OCI-LY3 (cell line): Measurements from ENCODE around the gene E2F1.

Experiments
- H2AFZ ChIP-seq: fragments of 200-600, 300-600 bp; shearing (Covaris generic); 2 replicates; pipeline ENCODE4 v1.6.0; 2014; ENCODE audit warnings: antibody characterized with exemption, low read depth, low read length
- H3K27ac ChIP-seq: fragments of 200-600, 300-600 bp; sonication (generic); 2 replicates; pipeline ENCODE4 v1.5.1; 2014; ENCODE audit warnings: mild to moderate bottlenecking, low read length, moderate library complexity, mixed read lengths
- H3K27me3 ChIP-seq: fragments of 200-600, 300-600 bp; sonication (generic); 2 replicates; pipeline ENCODE4 v1.6.1; 2014; ENCODE audit warnings: low read depth, low read length, mixed read lengths
- H3K36me3 ChIP-seq: fragments of 200-600, 300-600 bp; sonication (generic); replicated peaks from 2 replicates; pipeline ENCODE3; 2014; ENCODE audit warnings: low read depth, low read length, mixed read lengths
- H3K4me1 ChIP-seq: fragments of 300-600, 200-600 bp; sonication (generic); 2 replicates; pipeline ENCODE4 v1.6.1; 2014; ENCODE audit warnings: low read length, mixed read lengths
- H3K4me2 ChIP-seq: fragments of 200-600, 300-600 bp; sonication (generic); 2 replicates; pipeline ENCODE4 v1.6.1; 2014; ENCODE audit warnings: low read length, mixed read lengths
- H3K4me3 ChIP-seq: fragments of 300-600, 200-600 bp; sonication (generic); 2 replicates; pipeline ENCODE4 v1.5.1; 2014; ENCODE audit warnings: antibody characterized with exemption, mild to moderate bottlenecking, low read length, moderate library complexity
- H3K79me2 ChIP-seq: fragments of 300-600, 200-600 bp; shearing (Covaris generic); 2 replicates; pipeline ENCODE4 v1.6.1; 2014; ENCODE audit warnings: mild to moderate bottlenecking, low read length, mixed read lengths
- H3K9ac ChIP-seq: fragments of 300-600, 200-600 bp; shearing (Covaris generic); 2 replicates; pipeline ENCODE4 v1.6.0; 2014; ENCODE audit warnings: mild to moderate bottlenecking, low read length, moderate library complexity
- H3K9me3 ChIP-seq: fragments of 200-600, 300-600 bp; shearing (Covaris generic); 2 replicates; pipeline ENCODE4 v1.6.1; 2014; ENCODE audit warnings: low read length, mixed read lengths; ENCODE audit not compliant: insufficient read depth
- H4K20me1 ChIP-seq: fragments of 200-600, 300-600 bp; sonication (generic); 2 replicates; pipeline ENCODE4 v1.6.1; 2016; ENCODE audit warnings: low read length, mixed read lengths; ENCODE audit not compliant: insufficient read depth
- EZH2phosphoT487 ChIP-seq: fragments of 200-600 bp; shearing (Covaris generic); IDR thresholded peaks from 2 replicates; pipeline ENCODE4 v1.6.1; 2018; ENCODE audit warnings: antibody characterized with exemption, mixed run types, low read depth
- TF ChIP-seq, protein P1 (sequence below): fragments of 200-600, 300-600 bp; sonication (generic); IDR thresholded peaks from 2 replicates; pipeline ENCODE4 v1.5.1; 2014; ENCODE audit warnings: antibody characterized with exemption, low read length, low read depth

The E2F1 gene

DNA sequence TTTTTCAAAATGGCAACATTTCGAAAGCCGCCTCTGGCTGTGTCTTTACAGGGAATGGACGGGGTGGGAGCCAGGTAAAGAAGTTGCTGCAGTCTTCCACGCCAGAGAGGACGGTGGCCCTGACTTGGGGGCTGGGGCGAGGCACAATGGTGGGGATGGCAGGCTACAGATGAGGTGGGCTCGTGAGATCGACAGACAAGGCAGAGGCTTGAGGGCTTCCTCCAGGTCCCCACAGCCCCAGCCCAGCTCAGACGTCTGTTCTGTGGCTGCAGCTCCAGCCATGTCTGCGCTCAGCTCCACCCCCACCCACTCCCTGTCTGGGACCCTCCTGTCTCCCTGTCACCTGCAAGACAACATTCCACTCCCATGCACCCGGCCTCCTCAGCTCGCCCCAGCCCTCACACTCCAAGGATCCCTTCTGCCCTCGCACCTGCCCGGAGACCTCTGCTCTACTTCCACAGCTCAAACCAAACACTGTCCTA lies 31.5 kb downstream of the E2F1 start:
- Histone ChIP-seq H3K27me3 (no peaks in the 10 kb centered on the region), H3K9ac (no peak overlapping the region), H3K4me1 (peaks cover 31% of the 10 kb centered on the region), H3K36me3 (no peaks in the 10 kb centered on the region), H4K20me1 (no peaks in the 10 kb centered on the region), H3K4me2 (no peak overlapping the region), H3K79me2 (no peaks in the 10 kb centered on the region), H3K9me3 (no peaks in the 10 kb centered on the region), H3K27ac (no peak overlapping the region), H2AFZ (no peak overlapping the region), H3K4me3 (no peak overlapping the region)
- TF ChIP-seq, protein P1, sequence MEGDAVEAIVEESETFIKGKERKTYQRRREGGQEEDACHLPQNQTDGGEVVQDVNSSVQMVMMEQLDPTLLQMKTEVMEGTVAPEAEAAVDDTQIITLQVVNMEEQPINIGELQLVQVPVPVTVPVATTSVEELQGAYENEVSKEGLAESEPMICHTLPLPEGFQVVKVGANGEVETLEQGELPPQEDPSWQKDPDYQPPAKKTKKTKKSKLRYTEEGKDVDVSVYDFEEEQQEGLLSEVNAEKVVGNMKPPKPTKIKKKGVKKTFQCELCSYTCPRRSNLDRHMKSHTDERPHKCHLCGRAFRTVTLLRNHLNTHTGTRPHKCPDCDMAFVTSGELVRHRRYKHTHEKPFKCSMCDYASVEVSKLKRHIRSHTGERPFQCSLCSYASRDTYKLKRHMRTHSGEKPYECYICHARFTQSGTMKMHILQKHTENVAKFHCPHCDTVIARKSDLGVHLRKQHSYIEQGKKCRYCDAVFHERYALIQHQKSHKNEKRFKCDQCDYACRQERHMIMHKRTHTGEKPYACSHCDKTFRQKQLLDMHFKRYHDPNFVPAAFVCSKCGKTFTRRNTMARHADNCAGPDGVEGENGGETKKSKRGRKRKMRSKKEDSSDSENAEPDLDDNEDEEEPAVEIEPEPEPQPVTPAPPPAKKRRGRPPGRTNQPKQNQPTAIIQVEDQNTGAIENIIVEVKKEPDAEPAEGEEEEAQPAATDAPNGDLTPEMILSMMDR = no peak
- no peak for TF ChIP-seq EZH2phosphoT487

DNA sequence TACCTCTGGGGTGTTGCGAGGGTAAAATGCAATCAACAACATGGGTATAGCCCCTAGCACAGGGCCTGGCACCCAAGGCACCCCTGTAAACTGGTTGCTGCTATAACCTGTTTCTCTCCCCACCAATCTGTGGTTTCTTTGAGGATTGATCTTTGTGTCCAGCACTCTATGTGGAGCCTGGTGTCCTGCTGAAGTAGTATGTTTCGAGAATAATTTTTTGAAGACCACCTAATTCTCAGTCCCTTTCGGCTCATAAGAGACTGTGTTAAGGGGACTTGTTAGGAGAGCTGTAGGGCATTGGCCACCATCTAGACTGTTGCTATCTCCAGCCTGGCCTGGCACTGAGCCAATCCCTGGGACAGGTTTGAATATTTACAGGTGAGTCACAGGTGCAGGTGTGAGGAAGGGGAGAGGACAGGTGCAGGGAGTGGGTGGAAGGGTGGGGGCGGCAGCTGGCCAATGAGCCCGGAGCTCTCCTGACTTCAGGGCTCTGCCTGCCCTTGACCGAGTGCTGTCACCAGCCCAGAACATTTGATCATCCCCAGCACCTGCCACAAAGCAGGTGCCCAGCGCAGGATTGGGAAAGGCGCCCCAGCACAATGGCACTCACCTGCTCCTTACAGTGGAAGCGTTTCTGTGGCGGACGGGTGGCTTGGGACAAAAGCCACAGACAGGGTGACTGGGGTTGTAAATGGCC lies 32.1 kb downstream of the E2F1 start:
- no peaks in the 10 kb centered on the region for H3K36me3 ChIP-seq
- H3K9ac ChIP-seq = no peak overlapping the region
- no peaks in the 10 kb centered on the region for H3K27me3 ChIP-seq
- H3K4me1 ChIP-seq = peaks cover 31% of the 10 kb centered on the region
- TF ChIP-seq, protein P1 = no peak
- no peak for TF ChIP-seq EZH2phosphoT487
- H3K79me2 ChIP-seq = no peaks in the 10 kb centered on the region
- H3K27ac ChIP-seq = no peak overlapping the region
- no peaks in the 10 kb centered on the region for H4K20me1 ChIP-seq
- H3K9me3 ChIP-seq = no peaks in the 10 kb centered on the region
- H2AFZ ChIP-seq = no peak overlapping the region
- no peak overlapping the region for H3K4me2 ChIP-seq
- H3K4me3 ChIP-seq = no peak overlapping the region

GRCh38 chr20:33653218-33653899 lies 32.8 kb downstream of the E2F1 start:
- H3K4me2 ChIP-seq = peak overlapping the region; percentile 68
- no peaks in the 10 kb centered on the region for H3K27me3 ChIP-seq
- peak overlapping the region; percentile 34 for H3K27ac ChIP-seq
- H3K9me3 ChIP-seq = no peaks in the 10 kb centered on the region
- H3K36me3 ChIP-seq = no peaks in the 10 kb centered on the region
- H4K20me1 ChIP-seq = no peaks in the 10 kb centered on the region
- no peak overlapping the region for H2AFZ ChIP-seq
- H3K4me1 ChIP-seq = peaks cover 31% of the 10 kb centered on the region
- H3K9ac ChIP-seq = peak overlapping the region; percentile 41; the same call in 1 of the 2 replicates
- H3K4me3 ChIP-seq = peak overlapping the region; percentile 50
- no peaks in the 10 kb centered on the region for H3K79me2 ChIP-seq
- TF ChIP-seq, protein P1 = peak; percentile 97
- TF ChIP-seq EZH2phosphoT487 = no peak

DNA sequence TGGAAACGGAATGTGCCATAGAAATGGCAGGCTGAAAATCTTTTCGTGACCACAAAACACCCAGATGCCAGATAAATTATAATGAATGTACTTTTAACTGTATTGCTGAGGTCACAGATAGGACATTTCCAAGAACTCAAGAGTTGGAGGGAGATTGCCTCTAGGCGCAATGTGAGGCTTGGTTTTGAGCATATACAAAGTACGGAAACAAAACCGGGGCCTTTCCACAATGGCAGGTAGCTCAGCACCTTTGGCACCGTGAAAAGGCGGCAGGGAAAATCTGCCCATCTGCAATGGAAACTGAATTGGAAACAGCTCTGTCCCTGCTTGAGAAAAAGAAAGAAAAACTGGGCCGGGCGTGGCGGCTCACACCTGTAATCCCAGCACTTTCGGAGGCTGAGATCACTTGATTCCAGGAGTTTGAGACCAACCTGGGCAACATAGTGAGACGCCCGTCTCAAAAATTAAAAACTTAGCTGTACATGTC lies 34.6 kb downstream of the E2F1 start:
- no peak overlapping the region for H2AFZ ChIP-seq
- peak overlapping the region; percentile 6; the same call in 1 of the 2 replicates for H3K9ac ChIP-seq
- TF ChIP-seq EZH2phosphoT487 = no peak
- TF ChIP-seq, protein P1 = no peak
- no peaks in the 10 kb centered on the region for H3K79me2 ChIP-seq
- peak overlapping the region; percentile 50 for H3K4me3 ChIP-seq
- H3K36me3 ChIP-seq = peaks cover 3% of the 10 kb centered on the region
- H3K9me3 ChIP-seq = no peaks in the 10 kb centered on the region
- H4K20me1 ChIP-seq = no peaks in the 10 kb centered on the region
- H3K4me2 ChIP-seq = peak overlapping the region; percentile 68
- peaks cover 36% of the 10 kb centered on the region for H3K4me1 ChIP-seq
- H3K27ac ChIP-seq = no peak overlapping the region
- no peaks in the 10 kb centered on the region for H3K27me3 ChIP-seq
